Nephron (organoid): ENCODE results near the gene TEKTIP1.
A peak's percentile ranks its signal among the peaks of the same experiment; 100 is the strongest.

Source experiments
- H3K27ac Mint-ChIP-seq, 3 experiments: 2 replicates each; pipeline ENCODE4 v1.8.0; 2020; ENCODE audit warnings: mixed read lengths in 3 of 3, mild to moderate bottlenecking in 2 of 3, moderate library complexity in 1 of 3
- H3K27me3 Mint-ChIP-seq: 2 replicates; pipeline ENCODE4 v1.8.0; 2021; ENCODE audit warnings: low read depth, mild to moderate bottlenecking, moderate library complexity, mixed read lengths
- H3K36me3 Mint-ChIP-seq: 2 replicates; pipeline ENCODE4 v1.8.0; 2020; ENCODE audit warnings: low read depth, mixed read lengths
- H3K4me1 Mint-ChIP-seq: 2 replicates; pipeline ENCODE4 v1.8.0; 2020; ENCODE audit warnings: mixed read lengths
- H3K4me3 Mint-ChIP-seq, 3 experiments: 2 replicates each; pipeline ENCODE4 v1.8.0; 2020; ENCODE audit warnings: mild to moderate bottlenecking in 3 of 3, mixed read lengths in 3 of 3, moderate library complexity in 2 of 3
- H3K9me3 Mint-ChIP-seq: 2 replicates; pipeline ENCODE4 v1.8.0; 2020; ENCODE audit warnings: mixed read lengths
- TF ChIP-seq, protein P1 (sequence below), 3 experiments: fragments of 200-600 bp; sonication (generic); IDR thresholded peaks; one replicate each; pipeline ENCODE4 v1.5.0; 2021; ENCODE audit warnings: antibody characterized with exemption in 3 of 3; ENCODE audit not compliant: unreplicated experiment in 3 of 3

The TEKTIP1 gene

DNA sequence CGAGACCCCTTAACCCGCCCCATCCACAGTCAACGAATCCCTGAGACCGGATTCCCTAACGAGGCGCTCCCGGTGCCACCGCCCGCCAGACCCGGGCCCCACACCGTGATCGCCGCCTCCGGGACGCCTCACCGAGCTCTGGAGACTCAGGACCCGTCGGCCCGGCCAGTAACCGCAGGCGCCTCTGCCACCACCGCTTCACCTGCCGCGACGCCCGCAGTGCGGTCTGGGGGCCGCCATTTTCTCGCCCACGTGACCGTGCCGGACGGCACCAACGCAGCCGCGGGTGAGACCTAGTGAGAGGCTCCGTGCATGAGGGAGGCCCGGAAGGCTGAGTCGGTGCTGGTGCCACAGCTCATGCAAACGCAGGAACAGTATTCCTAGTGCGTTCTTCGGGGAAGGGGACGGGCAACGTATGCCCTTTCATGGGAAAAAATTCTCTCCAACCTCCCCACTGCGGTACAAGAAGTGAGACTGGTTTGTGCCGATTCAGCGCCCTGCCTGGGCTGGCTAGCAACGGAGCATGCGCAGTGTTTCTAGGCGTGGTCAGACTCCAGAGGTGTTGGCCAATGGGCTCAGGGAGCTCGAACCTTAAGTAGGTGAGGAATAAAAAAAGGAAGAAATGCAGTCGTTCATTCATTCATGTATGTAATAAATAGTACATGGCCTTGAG lies 38.4 kb upstream of the TEKTIP1 start, which contains the start of gene DOHH:
DOHH (minus strand) TSS at position 246 of the 673 bp plus-strand sequence. CDS start 3,860 bp downstream, outside the sequence.
- peaks cover 22% of the 10 kb centered on the region for H3K36me3 Mint-ChIP-seq
- no peaks in the 10 kb centered on the region for H3K9me3 Mint-ChIP-seq
- peaks cover 17% of the 10 kb centered on the region for H3K4me1 Mint-ChIP-seq
- peak within 1 kb of the TSS; percentile 81 to 90 (median 87) for H3K4me3 Mint-ChIP-seq
- TF ChIP-seq, protein P1, sequence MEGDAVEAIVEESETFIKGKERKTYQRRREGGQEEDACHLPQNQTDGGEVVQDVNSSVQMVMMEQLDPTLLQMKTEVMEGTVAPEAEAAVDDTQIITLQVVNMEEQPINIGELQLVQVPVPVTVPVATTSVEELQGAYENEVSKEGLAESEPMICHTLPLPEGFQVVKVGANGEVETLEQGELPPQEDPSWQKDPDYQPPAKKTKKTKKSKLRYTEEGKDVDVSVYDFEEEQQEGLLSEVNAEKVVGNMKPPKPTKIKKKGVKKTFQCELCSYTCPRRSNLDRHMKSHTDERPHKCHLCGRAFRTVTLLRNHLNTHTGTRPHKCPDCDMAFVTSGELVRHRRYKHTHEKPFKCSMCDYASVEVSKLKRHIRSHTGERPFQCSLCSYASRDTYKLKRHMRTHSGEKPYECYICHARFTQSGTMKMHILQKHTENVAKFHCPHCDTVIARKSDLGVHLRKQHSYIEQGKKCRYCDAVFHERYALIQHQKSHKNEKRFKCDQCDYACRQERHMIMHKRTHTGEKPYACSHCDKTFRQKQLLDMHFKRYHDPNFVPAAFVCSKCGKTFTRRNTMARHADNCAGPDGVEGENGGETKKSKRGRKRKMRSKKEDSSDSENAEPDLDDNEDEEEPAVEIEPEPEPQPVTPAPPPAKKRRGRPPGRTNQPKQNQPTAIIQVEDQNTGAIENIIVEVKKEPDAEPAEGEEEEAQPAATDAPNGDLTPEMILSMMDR (IDR thresholded peaks at IDR 0.05; ENCODE audit: unreplicated experiment in 3 of 3) = no peak
- H3K27ac Mint-ChIP-seq = peak within 1 kb of the TSS; percentile 97 to 99 (median 99)
- peaks cover 3% of the 10 kb centered on the region for H3K27me3 Mint-ChIP-seq

DNA sequence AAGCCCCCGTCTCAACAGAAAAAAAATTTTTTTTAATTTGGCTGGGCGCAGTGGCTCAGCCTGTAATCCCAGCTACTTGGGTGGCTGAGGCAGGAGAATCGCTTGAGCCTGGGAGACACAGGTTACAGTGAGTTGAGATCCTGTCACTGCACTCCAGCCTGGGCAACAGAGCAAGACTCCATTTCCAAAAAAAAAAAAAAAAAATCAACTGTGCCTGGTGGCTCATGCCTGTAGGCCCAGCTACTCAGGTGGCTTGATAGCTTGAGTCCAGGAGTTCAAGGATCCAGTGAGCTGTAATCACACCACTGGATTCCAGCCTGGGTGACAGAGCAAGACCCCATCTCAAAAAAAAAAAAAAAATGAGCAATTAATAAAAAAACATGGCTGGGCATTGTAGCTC lies 37.2 kb upstream of the TEKTIP1 start:
- Mint-ChIP-seq H3K4me3 (no peak overlapping the region), H3K27ac (no peak overlapping the region), H3K4me1 (peaks cover 23% of the 10 kb centered on the region), H3K36me3 (peaks cover 14% of the 10 kb centered on the region), H3K9me3 (no peaks in the 10 kb centered on the region), H3K27me3 (peaks cover 3% of the 10 kb centered on the region)
- TF ChIP-seq, protein P1 (IDR thresholded peaks at IDR 0.05; ENCODE audit: unreplicated experiment in 3 of 3) = no peak

DNA sequence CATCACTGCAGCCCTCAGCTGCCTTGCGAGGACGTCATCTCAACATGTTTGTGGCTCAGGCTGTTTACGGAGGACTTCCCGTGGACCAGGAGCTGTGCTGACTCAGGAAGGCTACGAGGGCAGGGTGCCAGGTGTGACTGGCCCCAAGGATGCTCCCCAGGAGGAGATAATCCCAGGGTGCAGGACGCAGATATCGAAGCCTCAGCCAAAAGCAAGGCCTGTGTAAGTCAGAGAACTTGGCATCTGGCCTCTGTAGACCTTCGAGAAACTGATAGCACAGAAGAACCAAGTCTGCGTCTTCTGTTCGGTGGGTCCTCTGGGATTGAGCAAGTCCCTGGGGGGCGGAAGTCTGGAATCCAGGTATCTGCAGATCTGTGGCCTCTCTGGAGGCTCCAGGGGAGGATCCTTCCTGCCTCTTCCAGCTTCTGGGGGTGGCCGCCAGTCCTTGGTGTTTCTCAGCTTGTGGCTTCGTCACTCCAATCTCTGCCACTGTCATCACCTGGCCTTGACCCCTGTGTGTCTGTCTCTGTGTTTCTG lies 35.9 kb upstream of the TEKTIP1 start:
- H3K4me3 Mint-ChIP-seq = peak overlapping the region in 2 of 3 experiments; percentile 30 to 72
- H3K4me1 Mint-ChIP-seq = peaks cover 29% of the 10 kb centered on the region
- no peaks in the 10 kb centered on the region for H3K27me3 Mint-ChIP-seq
- TF ChIP-seq, protein P1 (IDR thresholded peaks at IDR 0.05; ENCODE audit: unreplicated experiment in 3 of 3) = no peak
- peak overlapping the region in 1 of 3 experiments; percentile 38 for H3K27ac Mint-ChIP-seq
- H3K36me3 Mint-ChIP-seq = peaks cover 4% of the 10 kb centered on the region
- H3K9me3 Mint-ChIP-seq = no peaks in the 10 kb centered on the region

DNA sequence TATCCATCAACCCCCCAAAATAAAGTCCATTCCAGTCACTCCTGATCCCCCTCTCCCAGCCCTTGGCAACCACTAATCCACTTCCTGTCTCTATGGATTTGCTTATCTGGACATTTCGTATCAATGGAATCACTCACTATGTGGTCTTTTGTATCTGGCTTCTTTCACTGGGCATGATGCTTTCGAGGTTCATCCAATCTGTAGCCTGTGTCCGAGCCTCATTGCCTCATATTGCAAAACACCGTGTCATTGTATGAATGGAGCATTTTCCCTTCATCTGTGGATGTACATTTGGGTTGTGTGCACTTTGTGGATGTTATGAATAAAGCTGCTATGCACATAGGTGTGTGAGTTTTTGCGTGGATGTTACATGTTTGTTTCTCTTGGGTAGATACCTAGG lies 34.2 kb upstream of the TEKTIP1 start:
- H3K9me3 Mint-ChIP-seq = no peaks in the 10 kb centered on the region
- no peaks in the 10 kb centered on the region for H3K27me3 Mint-ChIP-seq
- peaks cover 32% of the 10 kb centered on the region for H3K4me1 Mint-ChIP-seq
- TF ChIP-seq, protein P1 (IDR thresholded peaks at IDR 0.05; ENCODE audit: unreplicated experiment in 3 of 3) = no peak
- peaks cover 9% of the 10 kb centered on the region for H3K36me3 Mint-ChIP-seq
- peak overlapping the region; percentile 58 to 94 (median 89) for H3K4me3 Mint-ChIP-seq
- H3K27ac Mint-ChIP-seq = peak overlapping the region; percentile 24 to 60 (median 46)

DNA sequence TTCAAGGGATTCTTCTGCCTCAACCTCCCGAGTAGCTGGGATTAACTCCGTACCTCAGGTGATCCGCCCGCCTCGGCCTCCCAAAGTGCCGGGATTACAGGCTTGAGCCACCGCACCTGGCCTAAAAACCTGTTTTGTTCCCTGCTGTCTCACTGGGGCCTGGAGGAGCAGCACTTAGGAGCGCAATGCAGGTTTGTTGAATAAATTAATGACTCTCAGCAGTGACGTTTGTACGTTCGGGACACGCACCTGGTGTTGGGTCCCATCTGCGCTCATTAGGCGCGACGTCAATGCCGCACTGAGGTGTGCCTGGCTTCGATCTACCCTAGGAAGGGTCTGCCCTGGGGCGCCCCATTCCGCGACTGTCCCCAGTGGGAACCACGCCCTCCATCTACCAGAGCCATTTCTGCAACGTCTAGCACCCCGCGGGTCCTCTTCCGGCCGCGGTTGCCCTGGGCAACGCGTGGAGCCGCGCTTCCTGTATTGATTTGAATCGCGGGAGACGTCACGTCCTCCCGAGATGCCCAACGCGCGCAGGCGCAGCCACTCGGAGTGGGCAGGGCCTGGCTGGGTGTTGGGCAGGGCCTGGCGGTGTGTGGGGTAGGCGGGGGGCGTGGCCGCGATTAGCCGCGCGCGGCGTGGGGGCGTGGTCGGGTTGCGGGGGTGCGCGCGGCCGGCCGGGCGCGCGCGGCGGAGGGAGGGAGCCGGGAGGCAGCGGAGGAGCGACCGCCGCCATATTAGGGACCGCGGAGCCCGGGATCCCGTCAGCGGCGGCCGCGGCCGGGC lies 33.2 kb upstream of the TEKTIP1 start, which contains the start of gene FZR1:
FZR1 (plus strand) TSS at position 714 of the 786 bp plus-strand sequence. CDS start 16,679 bp downstream, outside the sequence.
- Mint-ChIP-seq H3K9me3 (no peaks in the 10 kb centered on the region), H3K36me3 (peaks cover 14% of the 10 kb centered on the region), H3K4me3 (peak within 1 kb of the TSS; percentile 93 to 96 (median 94)), H3K4me1 (peaks cover 29% of the 10 kb centered on the region), H3K27ac (peak within 1 kb of the TSS; percentile 85 to 92 (median 90)), H3K27me3 (no peaks in the 10 kb centered on the region)
- TF ChIP-seq, protein P1 (IDR thresholded peaks at IDR 0.05; ENCODE audit: unreplicated experiment in 3 of 3) = no peak
